NCI-H146 (cell line): ENCODE results near the gene TMEM252.

Experiments
- DNase-seq: peaks from one replicate; lab custom pipeline; 2025; lab: John Stamatoyannopoulos, UW

The TMEM252 gene

DNA sequence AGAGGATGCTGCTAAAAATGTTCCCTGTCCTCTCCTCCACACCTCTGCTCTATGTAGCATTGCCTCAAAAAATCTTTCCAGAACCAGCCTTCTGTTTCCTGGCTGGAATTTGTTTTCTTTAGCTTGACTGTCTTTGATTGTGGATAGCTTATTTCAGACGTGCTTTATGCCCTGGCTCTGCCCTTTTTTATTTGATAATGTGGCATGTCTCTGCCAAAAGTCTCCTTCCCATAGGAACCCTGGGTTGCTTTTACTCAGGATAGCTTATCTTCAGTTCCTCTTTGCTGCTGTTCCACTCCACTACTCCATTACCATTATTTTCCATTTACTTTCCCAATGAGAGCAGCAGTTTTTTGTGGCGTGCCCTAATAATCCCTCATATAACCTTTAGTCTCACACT lies 885 bp upstream of the TMEM252 start:
- no peak for DNase-seq

DNA sequence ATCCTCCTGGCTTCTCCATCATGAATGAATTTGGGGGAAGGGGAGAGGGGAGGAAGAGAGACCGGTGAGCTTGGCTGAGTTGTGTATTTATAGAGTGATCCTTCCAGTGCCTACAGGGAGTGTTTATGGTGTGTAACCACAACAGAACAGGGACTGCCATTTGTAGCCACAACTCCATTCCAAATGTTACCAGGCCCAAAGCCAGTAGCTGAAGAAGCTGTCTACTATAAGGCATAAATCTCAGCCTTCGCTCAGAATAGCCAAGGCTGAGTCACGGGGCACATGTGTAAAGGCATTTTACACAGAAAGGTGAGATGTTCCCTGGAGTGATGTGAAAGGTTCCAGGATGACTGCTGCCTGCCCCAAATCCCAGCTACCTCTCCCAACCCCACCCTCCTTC lies 2.5 kb downstream of the TMEM252 start:
- DNase-seq: no peak

DNA sequence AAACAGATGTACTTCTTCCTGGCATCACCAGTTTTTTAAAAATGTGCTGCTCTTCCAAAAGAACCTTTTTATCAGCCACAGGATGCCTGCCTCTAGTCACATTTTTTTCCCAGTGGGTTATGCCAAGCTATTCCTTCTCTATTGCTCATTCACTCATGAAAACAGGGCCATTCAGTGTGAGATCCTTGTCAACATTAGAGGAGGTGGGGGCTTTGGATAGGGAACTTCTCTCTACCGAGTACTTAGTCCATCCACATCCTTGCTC lies 3.1 kb downstream of the TMEM252 start:
- no peak for DNase-seq

DNA sequence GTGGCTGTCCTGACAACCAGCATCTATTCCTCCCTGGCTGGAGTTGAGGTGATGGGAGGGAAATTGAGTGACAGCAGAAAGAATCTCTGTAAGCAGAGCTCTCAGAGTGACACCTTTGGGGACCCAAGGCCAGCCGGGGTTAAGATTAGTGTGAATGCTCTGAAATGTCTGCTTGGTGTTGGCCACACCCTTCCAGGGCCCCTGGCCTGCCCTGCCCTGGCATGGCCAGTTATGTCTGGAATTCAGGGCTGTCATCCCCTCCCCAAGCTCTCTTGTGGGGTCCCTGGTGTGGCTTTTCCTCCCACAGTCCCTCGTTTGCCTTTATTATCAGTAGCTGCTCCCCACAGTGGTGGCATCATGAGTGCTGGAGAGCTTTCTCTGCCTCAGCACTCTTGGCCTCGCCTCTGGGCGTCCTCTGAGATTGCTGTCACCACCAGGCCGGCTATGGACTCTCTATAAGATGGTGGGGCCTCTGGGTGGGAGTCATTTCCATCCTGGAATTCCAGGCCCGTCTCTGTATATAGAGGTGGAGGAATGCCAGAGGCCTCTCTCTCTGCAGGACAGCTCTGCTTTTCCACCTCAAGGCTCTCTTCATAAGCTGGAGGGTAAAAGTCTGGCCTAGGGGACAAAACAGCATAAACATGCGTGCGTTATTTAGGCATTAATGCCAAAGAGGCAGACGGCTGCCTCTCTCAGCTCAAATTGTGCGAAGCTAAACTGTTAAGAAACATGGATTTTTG lies 3.6 kb downstream of the TMEM252 start:
- no peak for DNase-seq

DNA sequence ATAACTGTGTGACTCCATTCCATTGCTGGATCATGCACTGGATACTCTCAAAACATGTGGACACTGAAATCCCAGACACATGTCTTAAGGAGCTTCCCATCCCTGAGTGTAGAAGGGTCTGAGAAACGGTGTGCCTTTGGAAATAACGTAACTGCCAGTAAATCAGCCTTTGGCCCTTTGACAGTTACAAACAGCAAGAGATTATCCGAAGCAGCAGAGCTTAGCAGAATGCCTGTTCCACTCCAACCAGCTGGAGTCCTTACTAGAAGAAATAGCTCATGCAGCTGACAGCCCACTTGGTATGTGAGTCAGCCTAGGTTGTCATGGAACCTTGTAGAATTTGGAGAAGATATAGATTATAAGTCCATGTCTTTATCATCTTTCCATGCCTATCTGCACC lies 7.0 kb downstream of the TMEM252 start:
- DNase-seq: no peak

DNA sequence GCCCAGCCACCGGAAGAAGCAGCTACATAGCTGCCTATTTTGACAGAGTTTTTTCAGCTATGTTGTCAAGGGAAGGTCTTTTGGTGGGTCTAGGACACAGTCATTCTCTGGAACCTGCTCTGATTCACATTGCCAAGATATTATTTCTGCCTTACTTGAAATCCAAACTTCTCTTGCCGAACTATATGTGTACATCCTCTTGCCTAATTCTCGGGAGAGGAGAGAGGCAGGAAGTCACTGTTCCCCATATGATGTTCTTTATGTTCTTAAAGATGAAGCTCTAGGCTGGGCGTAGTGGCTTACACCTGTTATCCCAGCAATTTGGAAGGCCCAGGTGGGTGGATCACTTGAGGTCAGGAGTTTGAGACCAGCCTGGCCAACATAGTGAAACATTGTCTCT lies 8.6 kb downstream of the TMEM252 start:
- DNase-seq: no peak

DNA sequence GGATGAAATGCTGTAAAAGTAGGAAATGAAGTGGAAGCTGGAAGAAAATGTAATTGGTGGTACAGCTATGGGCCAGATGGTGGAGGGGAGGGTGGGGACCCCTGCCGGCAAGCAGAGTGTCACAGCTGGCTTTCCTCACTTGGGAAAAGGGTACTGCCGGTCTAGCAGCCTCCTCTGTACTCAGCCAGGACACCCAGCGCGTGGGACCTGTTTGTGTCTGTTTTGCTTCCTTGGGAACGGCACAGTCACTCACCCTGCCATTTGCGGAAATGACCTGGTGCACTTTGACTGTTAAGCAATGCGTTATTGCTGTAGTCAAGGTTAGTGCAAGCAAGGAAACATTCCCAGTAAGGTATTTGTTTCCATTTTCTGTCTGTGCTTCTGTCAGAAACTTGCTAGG lies 10.1 kb downstream of the TMEM252 start:
- DNase-seq: no peak

DNA sequence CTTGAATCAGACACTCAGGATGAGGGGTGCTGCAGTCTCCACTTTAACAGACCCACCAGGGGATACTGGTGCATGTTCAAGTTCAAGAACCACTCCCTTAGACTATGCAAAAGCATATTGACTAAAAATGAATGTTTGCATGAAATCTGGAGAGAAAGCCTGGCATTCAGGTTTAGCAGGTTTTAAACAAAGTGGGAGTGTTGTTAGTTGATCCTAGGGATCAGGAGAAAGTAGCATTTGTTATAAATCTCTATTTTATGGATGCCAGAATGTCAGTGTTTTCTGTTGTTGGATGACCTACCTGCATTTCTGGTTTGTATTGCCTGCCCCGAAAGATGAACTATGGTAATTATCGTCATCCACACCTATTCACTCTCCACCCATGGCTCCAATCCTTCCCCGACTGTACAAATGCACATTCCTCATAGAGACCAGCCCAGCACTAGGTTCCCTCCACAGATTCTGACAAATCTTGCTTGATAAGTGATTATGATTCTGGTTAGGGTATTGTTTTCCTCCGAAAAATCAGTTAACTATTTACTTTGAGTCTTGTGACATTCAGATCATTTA lies 17.2 kb downstream of the TMEM252 start:
- DNase-seq: no peak

DNA sequence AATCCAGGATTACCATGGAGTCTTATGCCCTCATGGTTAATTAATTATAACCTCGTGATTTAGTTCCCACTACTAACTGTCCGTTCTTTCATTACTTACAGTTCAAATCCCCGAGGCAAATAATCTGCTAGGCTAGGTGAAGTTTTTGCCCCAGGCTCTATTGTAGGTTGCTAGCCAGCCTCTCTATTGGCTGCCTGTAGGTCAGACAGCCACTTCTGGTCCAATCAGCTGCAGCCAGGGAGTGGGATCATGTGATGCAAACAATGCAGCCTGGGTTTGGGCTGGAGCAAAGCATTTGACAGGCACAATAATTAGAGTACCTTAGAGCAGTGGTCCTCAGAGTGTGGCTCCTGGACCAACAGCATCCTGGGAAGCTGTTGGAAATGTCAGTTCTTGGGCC lies 17.7 kb downstream of the TMEM252 start:
- DNase-seq: no peak

DNA sequence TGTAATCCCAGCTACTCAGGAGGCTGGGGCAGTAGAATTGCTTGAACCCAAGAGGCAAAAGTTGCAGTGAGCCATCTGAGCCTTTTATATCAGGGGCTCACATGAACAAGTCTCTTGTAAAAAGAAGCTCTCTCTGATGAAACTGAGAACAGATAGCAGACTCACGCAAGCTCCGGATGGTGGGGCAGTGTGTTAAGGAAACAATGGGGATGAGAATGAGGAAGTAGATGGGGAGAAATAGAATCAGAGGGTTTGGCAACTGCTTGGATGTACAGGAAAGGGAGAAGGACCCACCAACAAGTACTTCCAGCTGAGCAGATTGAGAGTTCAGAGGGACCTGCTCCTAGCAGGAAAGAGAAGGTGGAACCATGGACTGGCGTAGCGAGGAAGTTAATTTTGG lies 18.6 kb downstream of the TMEM252 start:
- no peak for DNase-seq

DNA sequence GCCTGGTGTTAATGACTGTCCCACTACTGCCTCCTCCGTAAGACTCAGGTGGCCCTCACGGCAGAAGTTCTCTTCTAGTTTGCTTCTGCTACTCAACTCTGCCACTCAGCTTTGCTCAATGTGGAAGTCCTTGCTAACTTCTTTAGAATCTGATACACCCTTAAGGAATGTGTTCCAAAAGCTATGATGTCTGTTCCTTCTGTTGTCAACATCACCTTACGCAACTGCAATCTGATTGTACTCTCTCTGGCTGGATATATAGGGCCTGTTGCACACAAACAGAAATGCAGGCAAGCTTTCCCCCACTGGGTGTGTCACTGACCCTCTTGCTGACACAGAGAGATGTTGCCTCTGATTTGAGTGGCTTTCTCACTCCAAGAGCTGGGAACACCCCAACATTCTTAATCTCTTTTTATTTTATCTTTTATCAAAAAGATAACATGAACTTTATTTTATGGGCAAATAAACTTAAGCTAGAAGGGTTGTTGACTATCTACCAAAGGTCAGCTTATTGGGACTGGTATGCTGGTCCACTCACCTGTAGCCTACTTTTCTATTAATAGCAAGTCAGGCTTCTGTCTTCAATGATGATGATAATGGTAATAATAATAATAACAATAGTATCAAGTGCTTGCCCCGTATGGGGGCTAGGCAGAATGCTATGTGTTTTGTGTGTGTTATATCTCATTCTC lies 25.2 kb downstream of the TMEM252 start:
- DNase-seq: no peak

DNA sequence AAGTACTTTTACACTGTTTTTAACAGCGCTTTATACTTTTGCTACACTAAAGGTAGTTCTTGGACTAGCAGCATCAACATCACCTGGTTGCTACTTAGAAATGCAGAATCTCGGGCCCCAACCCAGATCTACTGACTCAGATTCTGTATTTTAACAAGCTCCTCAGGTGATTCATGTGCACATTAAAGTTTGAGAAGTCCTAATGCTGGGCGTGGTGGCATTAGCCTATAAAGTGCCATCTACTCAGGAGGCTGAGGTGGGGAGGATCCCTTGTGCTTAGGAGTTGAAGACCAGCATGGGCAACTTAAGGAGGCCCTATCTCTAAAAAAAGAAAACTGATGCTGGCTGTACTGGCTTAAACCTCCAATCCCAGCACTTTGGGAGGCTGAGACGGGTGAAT lies 26.7 kb downstream of the TMEM252 start:
- DNase-seq: no peak

DNA sequence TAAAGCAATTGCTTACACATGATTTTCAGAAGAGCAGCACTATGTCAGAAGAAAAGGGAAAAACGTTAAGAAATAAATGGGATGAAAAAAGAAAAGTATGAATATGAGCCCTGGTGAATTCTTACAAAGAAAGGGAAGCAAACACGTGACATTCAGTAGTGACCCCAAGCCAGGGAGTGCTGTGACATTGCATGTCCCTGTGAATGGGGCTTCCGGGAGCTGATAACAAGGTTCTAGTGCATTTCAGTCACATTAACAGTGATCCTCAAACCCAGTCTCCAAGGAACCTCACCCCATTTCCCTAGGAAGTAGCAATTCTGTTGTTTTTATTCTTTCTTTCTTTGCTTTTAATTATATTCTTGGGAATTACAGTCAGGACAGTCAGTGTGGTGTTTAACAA lies 27.3 kb downstream of the TMEM252 start:
- DNase-seq: no peak

DNA sequence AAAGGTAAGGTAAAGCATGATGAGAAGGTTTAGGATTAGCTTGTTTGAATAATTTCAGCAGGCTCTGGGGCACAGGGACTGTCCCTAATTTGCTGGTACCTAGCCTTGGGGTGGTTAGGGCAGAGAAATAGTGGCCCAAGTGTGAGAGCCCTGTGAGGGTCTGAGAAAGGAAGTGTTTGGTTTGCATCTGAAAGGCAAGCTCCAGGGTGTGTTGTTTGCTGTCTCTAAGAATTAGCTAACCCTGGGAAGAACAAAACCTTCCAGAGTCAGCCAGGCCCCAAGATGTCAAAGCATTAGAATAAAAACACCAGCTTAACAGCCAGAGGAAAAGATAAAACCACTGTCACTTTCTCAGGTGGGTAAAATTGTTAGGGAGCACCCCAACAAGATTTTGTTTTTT lies 31.0 kb downstream of the TMEM252 start:
- DNase-seq: no peak

DNA sequence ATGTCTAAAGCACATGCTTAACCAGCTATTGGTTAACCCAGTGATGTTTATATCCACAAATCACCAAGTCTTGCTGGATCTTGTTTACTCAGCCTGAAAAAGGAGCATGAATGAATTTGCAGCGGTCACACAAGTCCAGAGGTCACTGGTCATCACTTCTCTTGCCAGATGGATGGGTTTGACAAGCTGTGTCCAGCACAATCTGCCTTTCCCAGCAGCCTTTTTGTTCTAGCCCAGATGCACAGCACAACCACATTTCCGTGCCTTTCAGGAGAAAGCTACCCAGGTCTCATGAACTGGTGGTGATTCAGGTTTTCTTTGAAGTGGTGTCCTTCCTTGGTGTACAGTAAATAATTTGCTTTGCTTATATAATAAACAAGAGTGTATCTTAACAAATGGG lies 32.1 kb downstream of the TMEM252 start:
- DNase-seq: no peak

DNA sequence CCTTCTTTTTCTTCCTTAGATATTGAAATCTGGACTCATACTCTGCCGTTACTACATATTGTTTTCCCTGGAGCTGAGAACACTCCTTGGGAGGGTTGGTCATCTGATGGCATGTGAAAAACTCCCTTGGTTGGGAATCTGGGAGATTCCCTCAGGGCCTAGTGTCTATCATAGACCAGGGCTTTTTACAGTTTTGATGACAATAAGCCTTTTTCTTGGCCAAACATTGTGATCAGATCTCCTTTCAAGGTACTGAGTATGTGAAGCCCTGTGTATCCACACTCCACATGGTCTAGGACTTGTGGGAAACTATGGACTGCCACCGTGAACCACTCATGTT lies 32.9 kb downstream of the TMEM252 start:
- DNase-seq: no peak

DNA sequence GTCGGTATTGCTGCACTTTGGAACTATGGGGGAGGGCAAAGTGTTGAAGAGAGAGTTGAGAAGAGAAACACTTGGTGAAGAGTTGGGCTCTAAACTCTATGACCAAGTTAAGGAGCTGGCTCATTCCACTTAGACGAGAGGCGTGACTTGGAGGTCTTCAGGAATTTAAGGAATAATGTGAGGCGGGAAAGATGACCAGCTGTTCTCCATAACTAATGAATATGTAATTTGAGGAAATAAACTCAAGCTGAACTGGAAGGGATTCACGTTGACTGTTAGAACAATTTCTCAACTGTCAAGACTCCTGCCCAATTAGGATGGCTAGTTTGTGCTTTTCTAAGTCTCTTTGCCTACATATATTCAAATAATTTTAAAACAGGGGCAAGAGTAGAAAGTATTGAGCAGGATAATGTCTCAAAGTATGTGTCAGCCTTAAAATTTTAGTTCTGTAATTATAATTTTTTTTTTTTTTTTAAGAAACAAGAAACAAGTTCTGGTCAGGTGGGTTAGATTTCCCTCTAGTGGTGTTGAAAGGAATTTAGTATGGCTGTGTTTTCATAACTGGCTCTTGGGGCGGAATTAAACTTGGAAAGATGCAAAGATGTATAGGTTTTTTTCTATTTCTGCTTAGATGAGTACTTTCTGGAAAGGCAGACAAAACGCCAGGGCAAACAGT lies 33.4 kb downstream of the TMEM252 start:
- DNase-seq: no peak

DNA sequence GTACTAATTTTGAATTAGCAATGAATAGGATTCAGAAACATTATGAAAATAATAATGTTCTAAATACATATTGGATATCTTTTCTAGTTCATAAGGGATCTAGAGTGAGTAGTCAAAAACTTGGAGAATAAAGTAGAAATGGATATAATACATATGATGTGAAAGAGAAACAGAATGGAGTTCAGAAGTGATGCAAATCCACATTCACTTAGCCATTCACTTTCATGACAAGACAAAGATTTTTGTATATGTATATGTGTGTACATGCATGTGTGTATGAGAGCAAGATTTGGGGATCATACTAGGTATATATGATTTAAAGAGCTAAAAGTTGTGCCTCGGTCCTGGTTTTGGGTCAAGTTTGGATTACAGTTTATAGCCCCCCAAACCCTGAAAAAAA lies 34.1 kb downstream of the TMEM252 start:
- DNase-seq: no peak

DNA sequence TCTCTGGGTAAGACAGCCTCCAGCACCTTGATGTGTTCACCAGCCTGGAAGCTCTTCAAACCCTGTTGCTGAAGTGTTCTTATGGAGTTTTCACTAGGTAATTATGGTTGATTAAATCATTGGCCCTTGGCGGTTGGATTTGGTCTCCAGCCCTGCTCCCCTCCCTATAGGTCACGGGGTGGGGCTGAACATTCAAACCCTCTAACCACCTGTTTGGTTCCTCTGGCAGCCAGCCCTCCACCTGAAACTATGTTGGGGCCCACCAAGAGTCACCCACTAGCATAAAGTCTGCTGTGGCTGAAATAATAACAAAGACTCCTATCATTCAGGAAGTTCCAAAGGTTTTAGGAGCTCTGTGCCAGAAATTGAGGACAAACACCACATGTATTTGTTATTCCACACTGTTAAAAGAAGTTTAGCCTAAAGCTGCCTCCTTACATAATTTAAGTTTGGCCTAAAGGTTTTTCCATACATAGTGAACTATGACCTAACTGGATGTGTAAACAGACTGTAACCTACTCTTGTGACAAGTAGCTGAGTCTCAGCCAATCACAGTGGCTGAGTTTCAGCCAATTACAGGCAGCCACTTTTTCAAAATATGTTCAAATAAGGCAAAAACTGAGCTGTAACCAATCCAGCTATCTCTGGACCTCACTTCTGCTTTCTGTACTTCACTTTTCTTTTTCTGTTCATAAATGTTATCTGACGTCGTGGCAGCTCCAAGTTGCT lies 34.8 kb downstream of the TMEM252 start:
- no peak for DNase-seq

DNA sequence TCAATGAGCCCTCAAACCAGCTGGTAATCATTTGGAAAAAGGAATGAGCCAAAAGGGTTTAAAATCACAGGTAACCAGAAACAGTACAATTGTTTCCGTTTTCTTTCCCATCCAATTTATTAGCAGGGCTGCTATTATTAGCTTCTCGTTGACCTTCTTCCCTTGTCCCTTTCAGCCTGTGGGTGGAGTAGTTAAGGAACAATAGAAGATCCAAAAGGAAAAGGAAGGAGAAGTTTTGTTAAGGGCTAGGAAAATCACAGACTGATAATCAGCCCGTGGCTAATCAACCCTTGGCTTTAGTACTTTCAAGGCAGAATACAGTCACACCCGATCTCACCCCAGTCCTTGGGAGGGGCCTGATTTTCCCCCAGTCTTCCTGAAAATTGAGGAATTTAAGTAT lies 38.4 kb downstream of the TMEM252 start:
- no peak for DNase-seq

DNA sequence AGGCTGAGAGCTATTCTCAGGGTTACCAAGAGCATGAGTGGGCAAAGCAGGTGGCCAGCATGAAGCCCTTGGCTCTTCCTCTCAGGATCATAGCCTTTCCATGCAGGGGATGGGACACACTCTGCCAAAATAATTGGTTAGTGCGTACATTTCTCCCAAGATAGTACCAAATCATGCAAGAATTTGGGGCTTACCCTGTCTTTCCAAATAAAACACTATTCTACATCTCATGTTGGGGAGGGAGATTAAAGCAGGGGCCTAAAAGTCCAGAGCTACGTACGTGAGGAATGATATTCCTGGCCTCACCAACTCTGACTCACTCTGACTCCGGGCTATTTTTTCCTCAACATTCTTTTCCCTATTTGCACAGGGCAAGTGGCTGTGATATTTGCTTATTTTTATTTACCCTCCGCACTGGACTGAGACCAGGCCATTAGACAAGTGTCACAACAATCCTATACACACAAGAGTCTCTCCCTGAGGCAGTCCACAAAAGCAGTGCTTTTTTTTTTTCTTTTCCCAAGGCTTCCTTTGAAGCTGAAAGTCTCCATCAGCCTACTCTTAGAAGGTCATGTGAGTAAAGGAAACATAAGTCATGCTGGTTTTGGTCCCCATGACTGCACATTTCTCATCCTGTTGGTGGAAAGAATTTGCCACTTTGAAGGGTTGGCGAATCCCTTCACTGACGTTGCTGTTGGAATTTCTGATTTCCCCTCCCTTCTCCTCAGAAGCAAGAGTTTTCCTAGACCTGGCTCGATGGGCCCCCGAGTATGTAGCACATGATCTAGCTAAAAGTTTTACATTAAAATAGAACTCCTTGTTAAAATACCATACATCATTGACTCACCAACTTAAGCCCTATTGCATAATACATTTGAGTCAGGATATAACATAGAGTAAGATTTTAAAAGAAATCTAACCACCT lies 40.0 kb downstream of the TMEM252 start:
- no peak for DNase-seq

DNA sequence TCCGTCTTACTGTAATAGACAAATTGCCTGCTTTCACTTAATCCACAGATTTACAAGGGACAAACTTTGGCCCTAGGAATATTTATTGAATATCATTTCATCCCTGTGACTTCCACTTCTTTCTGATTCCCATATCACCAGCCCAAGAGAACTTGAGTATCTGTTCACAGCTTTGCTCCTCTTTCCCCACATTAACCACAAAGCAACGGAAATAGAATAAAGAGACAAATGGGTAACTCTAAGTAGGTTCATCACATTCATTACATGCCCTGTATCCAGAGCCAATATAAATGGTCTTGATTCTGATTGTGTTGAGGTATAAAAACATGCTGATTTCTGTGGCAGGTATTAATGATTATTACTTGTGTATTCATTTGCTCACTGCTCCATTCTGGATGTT lies 41.9 kb downstream of the TMEM252 start:
- DNase-seq: no peak
